SU-DHL-6 (cell line): ENCODE measurements around the gene TM9SF4.

Experiments used
- H2AFZ ChIP-seq: fragments of 200-600 bp; sonication (generic); 2 replicates; pipeline ENCODE4 v1.6.1; 2014; ENCODE audit warnings: low read depth, mild to moderate bottlenecking, moderate library complexity, mixed read lengths, antibody characterized with exemption, low read length; ENCODE audit not compliant: severe bottlenecking
- H3F3A ChIP-seq: fragments of 200-600 bp; shearing (Covaris generic); 2 replicates; pipeline ENCODE4 v1.6.0; 2016; ENCODE audit warnings: antibody characterized with exemption, mild to moderate bottlenecking; ENCODE audit not compliant: insufficient read depth
- H3K27ac ChIP-seq: fragments of 200-600 bp; sonication (generic); 2 replicates; pipeline ENCODE4 v1.5.1; 2016; ENCODE audit warnings: low read depth, mild to moderate bottlenecking, low read length, moderate library complexity, mixed read lengths
- H3K27me3 ChIP-seq: fragments of 200-600 bp; sonication (generic), shearing (Covaris generic); 2 replicates; pipeline ENCODE4 v1.6.0; 2014; ENCODE audit warnings: mild to moderate bottlenecking, low read length
- H3K36me3 ChIP-seq: fragments of 200-600 bp; sonication (generic); 2 replicates; pipeline ENCODE4 v1.6.1; 2014; ENCODE audit warnings: mild to moderate bottlenecking, low read length, mixed read lengths
- H3K4me2 ChIP-seq: fragments of 300-600, 200-600 bp; shearing (Covaris generic), sonication (generic); 2 replicates; pipeline ENCODE4 v1.6.0; 2014; ENCODE audit warnings: low read length, low read depth, mild to moderate bottlenecking; ENCODE audit not compliant: poor library complexity, severe bottlenecking
- H3K4me3 ChIP-seq: fragments of 200-600 bp; sonication (generic); 2 replicates; pipeline ENCODE4 v1.5.1; 2014; ENCODE audit warnings: antibody characterized with exemption, low read length, mild to moderate bottlenecking, mixed read lengths; ENCODE audit not compliant: insufficient read depth, poor library complexity, severe bottlenecking
- H3K79me2 ChIP-seq: fragments of 200-600 bp; sonication (generic); 2 replicates; pipeline ENCODE4 v1.6.1; 2014; ENCODE audit warnings: mild to moderate bottlenecking, low read length, moderate library complexity; ENCODE audit not compliant: insufficient read depth
- H3K9ac ChIP-seq: fragments of 200-600 bp; sonication (generic); 2 replicates; pipeline ENCODE4 v1.7.0; 2014; ENCODE audit warnings: mild to moderate bottlenecking, low read length
- H3K9me2 ChIP-seq: fragments of 200-600 bp; sonication (generic); replicated peaks from 2 replicates; pipeline ENCODE4 v1.6.1; 2014; ENCODE audit warnings: low read length; ENCODE audit not compliant: insufficient read depth
- H3K9me3 ChIP-seq: fragments of 200-600 bp; sonication (generic); 2 replicates; pipeline ENCODE4 v1.6.1; 2014; ENCODE audit warnings: low read length, mixed read lengths; ENCODE audit not compliant: insufficient read depth
- H4K20me1 ChIP-seq: fragments of 200-600 bp; sonication (generic); 2 replicates; pipeline ENCODE4 v1.6.1; 2014; ENCODE audit warnings: low read depth, mild to moderate bottlenecking, antibody characterized with exemption, low read length, moderate library complexity, mixed read lengths
- CTCF ChIP-seq: fragments of 200-600 bp; sonication (generic); IDR thresholded peaks from one replicate; pipeline ENCODE4 v1.5.1; 2017; ENCODE audit warnings: antibody characterized with exemption, mild to moderate bottlenecking, low read length, moderate library complexity; ENCODE audit not compliant: insufficient read depth, poor library complexity, severe bottlenecking
- EZH2phosphoT487 ChIP-seq: fragments of 200-600 bp; sonication (generic), shearing (Covaris generic); conservative IDR thresholded peaks from 2 replicates; pipeline ENCODE4 v1.6.1; 2018; ENCODE audit warnings: mild to moderate bottlenecking, antibody characterized with exemption, low read length, moderate library complexity, mixed read lengths

Gene TM9SF4

DNA sequence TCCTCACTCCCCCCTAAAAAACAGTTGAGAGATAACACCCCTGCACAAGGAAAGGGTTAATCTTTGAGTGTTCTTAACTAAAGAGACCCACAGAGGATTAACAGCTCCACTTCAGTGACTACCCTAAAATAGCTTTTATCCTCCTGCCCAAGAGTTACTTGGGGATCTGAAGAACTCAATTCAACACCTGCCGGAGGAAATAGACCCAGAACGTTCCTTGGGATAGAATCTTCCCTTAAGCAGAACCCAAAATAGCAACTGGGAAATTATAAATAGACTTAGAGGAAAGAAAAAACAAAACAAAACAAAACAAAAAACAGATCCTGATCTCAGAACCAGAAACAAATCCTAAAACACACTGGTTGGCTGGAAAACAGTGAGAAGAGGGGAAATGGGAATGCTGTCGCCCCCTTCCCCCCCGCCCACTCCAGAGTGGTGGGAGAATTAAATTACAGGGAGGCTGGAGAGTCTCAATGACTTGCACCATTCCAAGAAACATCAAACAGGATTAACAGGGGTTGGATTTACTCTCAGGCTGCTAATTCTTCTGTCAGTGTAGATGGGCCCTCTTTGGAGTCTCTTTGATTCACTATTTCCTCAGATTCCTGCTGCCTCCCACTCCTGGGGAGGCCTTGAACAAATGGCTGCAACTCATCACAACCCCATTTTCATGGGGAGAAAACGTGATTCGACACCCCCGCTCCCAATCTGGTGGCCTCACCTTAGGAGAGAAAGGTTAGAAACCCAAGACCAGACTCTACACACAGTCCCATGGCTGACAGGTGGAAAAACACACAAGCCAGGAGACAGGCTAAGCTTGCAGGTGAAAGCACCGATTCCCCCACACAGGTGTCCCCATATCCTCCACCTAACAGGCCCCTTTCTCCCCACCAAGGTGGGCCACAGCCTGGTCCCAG lies 96.6 kb downstream of the TM9SF4 start:
- Histone ChIP-seq H3K9me3 (no peaks in the 10 kb centered on the region), H3K4me2 (peak overlapping the region; percentile 89), H3K36me3 (peaks cover 3% of the 10 kb centered on the region; the same call in 1 of the 2 replicates), H3F3A (peaks cover 9% of the 10 kb centered on the region; the same call in 1 of the 2 replicates), H3K9me2 (no peaks in the 10 kb centered on the region), H3K79me2 (peaks cover 88% of the 10 kb centered on the region), H3K27ac (peak overlapping the region; percentile 60), H3K4me3 (peak overlapping the region; percentile 93), H2AFZ (no peak overlapping the region), H3K27me3 (no peaks in the 10 kb centered on the region), H3K9ac (peak overlapping the region; percentile 90), H4K20me1 (peaks cover 9% of the 10 kb centered on the region; the same call in 1 of the 2 replicates)
- TF ChIP-seq CTCF (no peak), EZH2phosphoT487 (no peak)

DNA sequence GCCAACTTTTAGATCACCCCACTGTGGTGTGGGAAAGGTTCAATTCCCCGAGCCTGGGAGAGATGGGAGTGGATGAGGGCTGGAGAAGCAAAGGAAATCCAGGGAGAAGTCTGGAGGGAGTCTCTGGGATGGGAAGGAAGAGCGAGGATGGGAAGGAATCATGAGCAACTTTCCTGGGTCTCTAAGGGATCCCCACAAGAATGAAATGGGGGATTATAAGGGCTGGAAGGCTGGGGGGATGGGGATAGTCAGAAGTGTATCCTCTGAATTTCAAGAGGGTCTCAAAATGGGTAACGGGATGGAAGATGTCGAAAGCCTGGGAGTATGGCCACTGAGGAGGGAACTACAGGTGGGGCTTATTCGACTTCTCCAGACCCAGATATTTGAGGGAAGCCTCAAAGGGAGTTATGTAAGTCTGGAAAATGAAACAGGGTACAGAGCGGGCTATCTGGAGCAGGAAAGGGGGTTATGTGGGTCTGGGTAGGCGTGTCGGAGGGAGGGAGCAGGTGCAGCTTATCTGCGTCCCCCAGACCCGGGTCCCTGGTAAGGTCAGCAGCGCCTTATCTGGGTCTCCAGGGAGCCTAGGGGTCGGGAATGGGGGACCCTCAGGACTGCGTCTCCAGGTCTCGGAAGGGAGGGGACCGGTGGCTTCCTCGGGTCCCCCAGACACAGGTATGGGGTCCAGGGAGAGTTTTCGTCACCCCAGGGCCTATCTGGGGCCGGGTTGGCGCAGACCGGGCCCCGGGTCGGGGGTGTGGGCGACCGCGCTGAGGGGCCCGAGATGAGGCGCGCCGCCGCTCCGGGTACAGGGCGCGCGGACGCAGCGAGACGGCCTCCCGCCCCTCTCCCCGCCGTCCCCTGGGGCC lies 97.5 kb downstream of the TM9SF4 start:
- Histone ChIP-seq H3K9ac (peak overlapping the region; percentile 90), H3F3A (peaks cover 9% of the 10 kb centered on the region; the same call in 1 of the 2 replicates), H3K27me3 (no peaks in the 10 kb centered on the region), H3K9me3 (no peaks in the 10 kb centered on the region), H3K4me2 (peak overlapping the region; percentile 89), H3K36me3 (peaks cover 3% of the 10 kb centered on the region; the same call in 1 of the 2 replicates), H3K9me2 (no peaks in the 10 kb centered on the region), H4K20me1 (peaks cover 9% of the 10 kb centered on the region; the same call in 1 of the 2 replicates), H2AFZ (peak overlapping the region; percentile 9), H3K79me2 (peaks cover 79% of the 10 kb centered on the region), H3K4me3 (peak overlapping the region; percentile 93), H3K27ac (peak overlapping the region; percentile 60)
- no peak for TF ChIP-seq CTCF

- Histone ChIP-seq H3K9me2 (no peaks in the 10 kb centered on the region), H3K9ac (peak within 1 kb of the TSS; percentile 90), H3K36me3 (peaks cover 3% of the 10 kb centered on the region; the same call in 1 of the 2 replicates), H3K9me3 (no peaks in the 10 kb centered on the region), H3K27me3 (no peaks in the 10 kb centered on the region), H3K4me2 (peak within 1 kb of the TSS; percentile 89), H3F3A (peaks cover 9% of the 10 kb centered on the region; the same call in 1 of the 2 replicates), H3K27ac (peak within 1 kb of the TSS; percentile 60), H2AFZ (peak within 1 kb of the TSS; percentile 71), H4K20me1 (peaks cover 8% of the 10 kb centered on the region; the same call in 1 of the 2 replicates), H3K79me2 (peaks cover 70% of the 10 kb centered on the region), H3K4me3 (peak within 1 kb of the TSS; percentile 93)
- TF ChIP-seq CTCF: peak; percentile 14
- TF ChIP-seq EZH2phosphoT487: no peak
These were observed 98.3 kb downstream of the TM9SF4 start, which contains the start of the genes PLAGL2 and POFUT1 for GRCh38 chr20:32207626-32208498. PLAGL2 (minus strand) TSS chr20:32207743; CDS start chr20:32202178, 5,565 bp downstream. POFUT1 (plus strand) TSS chr20:32207880; CDS start chr20:32207942, 62 bp downstream.
